ENCODE results near the gene MPPE1. TPM values are rescaled to one million over a fixed set of nuclear protein-coding genes. Genes with fewer than 3 reads are reported as not detected.
"Not testable (repeated sequence)": the region's sequence is repeated elsewhere in the genome, so short reads cannot be mapped to it uniquely, and the experiment has no call there.

MPPE1 gene
- total RNA-seq, 1 donor, result 27.2 TPM

- no peak overlapping the region for H3K4me3 ChIP-seq (ENCODE audit: low read depth, low read length)
- TF ChIP-seq CTCF (IDR thresholded peaks at IDR 0.05; ENCODE audit: insufficient read depth, low read depth, low read length), result no peak
- DNase-seq (ENCODE audit: low read depth), result no peak
These were observed 1.9 kb downstream of the MPPE1 start for GRCh38 chr18:11906176-11906575.

GRCh38 chr18:11905613-11906012 is 2.5 kb downstream of the MPPE1 start:
- TF ChIP-seq CTCF (IDR thresholded peaks at IDR 0.05; ENCODE audit: insufficient read depth, low read depth, low read length), result no peak
- H3K4me3 ChIP-seq (ENCODE audit: low read depth, low read length), result no peak overlapping the region
- no peak for DNase-seq (ENCODE audit: low read depth)

GRCh38 chr18:11902522-11903292 is 5.4 kb downstream of the MPPE1 start:
- no peak for DNase-seq (ENCODE audit: low read depth)
- no peak for TF ChIP-seq CTCF (IDR thresholded peaks at IDR 0.05; ENCODE audit: insufficient read depth, low read depth, low read length)
- no peak overlapping the region for H3K4me3 ChIP-seq (ENCODE audit: low read depth, low read length)

GRCh38 chr18:11901826-11902438 is 6.2 kb downstream of the MPPE1 start:
- no peak for TF ChIP-seq CTCF (IDR thresholded peaks at IDR 0.05; ENCODE audit: insufficient read depth, low read depth, low read length)
- DNase-seq (ENCODE audit: low read depth), result no peak
- H3K4me3 ChIP-seq (ENCODE audit: low read depth, low read length), result no peak overlapping the region

GRCh38 chr18:11899063-11899462 is 9.1 kb downstream of the MPPE1 start:
- TF ChIP-seq CTCF (IDR thresholded peaks at IDR 0.05; ENCODE audit: insufficient read depth, low read depth, low read length), result no peak
- no peak for DNase-seq (ENCODE audit: low read depth)
- no peak overlapping the region for H3K4me3 ChIP-seq (ENCODE audit: low read depth, low read length)

- H3K4me3 ChIP-seq (ENCODE audit: low read depth, low read length), result no peak overlapping the region
- DNase-seq (ENCODE audit: low read depth), result no peak
- no peak for TF ChIP-seq CTCF (IDR thresholded peaks at IDR 0.05; ENCODE audit: insufficient read depth, low read depth, low read length)
These were observed 10.3 kb downstream of the MPPE1 start for GRCh38 chr18:11897781-11898180.

GRCh38 chr18:11892438-11892837 is 15.7 kb downstream of the MPPE1 start:
- not testable (repeated sequence) for DNase-seq (ENCODE audit: low read depth); H3K4me3 ChIP-seq (ENCODE audit: low read depth, low read length)
